Ureter (tissue), 1 donor: Measurements from ENCODE around the gene DSC1. TPM values are rescaled to one million over a fixed set of nuclear protein-coding genes. Genes with fewer than 3 reads are reported as not detected.
"Not testable (repeated sequence)": the region's sequence is repeated elsewhere in the genome, so short reads cannot be mapped to it uniquely, and the experiment has no call there.

ENCODE experiments used
- DNase-seq: peaks from one replicate; pipeline ENCODE4 v3.0.0-alpha.2; 2020; ENCODE audit warnings: low spot score
- total RNA-seq: library from RNA; stranded (reverse); gene quantifications from one replicate; pipeline ENCODE4 v1.2.4, GENCODE V29; 2023
- donor health status: DM: yes; HTN: yes; CAD: no.

DSC1 gene
- total RNA-seq, 1 donor from 2014 or later: not detected

DNA sequence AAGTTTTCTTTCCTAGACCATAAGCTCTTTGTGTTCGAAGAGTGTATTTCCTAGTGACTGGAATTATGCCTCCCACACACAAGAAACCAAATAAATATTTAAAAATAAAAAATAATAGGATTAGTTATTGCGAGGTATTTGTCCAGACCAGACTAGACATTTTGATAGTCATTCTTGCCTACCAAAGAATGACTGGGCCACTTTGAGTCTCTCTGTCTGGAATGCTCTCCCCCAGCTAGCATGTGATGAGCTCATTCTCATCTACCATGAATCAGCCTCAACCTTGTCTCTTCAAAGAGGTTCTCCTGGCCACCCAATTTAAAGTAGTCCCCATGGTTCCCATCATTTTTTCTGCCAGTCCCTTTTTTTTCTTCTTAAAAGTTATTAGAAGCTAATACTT is 13.9 kb upstream of the DSC1 start:
- DNase-seq: no peak

DNA sequence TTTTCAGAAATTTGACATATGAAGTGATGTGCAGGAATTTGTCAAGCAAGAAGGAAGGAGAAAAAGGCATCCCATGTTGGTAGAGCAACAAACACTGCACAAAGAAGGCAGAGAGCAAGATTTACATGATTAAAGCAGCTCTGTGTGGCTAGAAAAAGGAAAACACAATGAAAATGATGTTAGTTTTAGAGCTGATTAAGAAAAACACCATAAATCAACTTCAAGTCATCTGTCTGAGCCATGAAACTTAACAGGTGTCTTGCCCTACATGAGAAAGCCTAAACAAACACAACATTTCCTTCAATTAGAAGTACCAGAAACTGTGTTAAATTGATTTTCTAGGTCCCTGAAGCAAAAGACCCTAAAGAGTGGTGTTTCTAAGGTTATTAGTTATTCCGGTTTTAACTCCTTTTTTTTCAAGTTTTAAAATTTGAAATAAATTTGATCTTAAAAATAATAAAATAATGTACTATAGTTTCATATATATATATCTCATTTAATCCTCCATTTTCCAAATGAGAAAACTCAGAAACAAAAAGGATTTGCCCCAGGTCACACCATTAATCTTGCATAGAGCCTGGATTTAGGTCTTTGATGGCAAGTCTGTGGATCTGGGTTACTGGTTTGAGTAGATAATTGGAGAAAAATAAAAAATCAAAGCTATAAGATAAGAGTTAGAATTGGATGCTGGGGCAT is 8.6 kb upstream of the DSC1 start:
- DNase-seq: no peak

DNA sequence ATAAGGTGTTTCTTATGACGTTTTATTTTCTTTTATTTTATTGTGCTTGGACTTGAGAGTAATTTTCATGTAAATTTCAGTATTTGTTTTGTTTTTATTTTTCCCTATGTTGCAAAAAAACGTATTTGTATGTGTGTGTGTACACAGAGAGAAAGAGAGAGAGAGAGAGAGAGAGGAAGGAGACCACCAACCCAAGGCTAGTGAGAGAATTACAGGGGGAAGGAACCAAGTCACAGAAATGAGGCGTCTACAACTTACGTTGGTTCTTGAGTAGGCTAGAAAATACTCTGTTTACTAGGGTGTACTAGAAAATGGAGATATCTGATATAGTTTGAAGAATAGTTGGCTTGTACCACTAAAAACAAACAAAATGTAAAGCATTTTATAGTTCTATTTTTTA is 7.7 kb upstream of the DSC1 start:
- DNase-seq: no peak

DNA sequence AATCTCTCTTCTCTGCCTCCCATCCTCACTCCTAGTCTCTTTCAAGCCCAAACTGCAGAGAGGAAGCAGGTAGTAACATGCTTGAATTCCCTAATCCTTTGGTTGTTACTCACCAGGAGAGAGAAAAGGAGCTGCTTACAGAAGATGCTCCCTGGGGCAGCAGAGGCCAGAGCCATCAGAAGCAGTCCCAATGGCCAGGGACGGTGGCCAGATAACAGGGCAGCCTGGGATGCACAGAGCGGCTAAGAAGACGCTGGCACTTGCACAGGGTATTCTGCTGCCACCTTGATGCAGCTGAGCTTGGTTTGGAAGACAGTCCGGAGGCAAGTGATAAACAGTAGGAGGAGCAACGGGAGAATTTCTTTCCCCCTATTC is 250 bp downstream of the DSC1 start:
- no peak for DNase-seq

DNA sequence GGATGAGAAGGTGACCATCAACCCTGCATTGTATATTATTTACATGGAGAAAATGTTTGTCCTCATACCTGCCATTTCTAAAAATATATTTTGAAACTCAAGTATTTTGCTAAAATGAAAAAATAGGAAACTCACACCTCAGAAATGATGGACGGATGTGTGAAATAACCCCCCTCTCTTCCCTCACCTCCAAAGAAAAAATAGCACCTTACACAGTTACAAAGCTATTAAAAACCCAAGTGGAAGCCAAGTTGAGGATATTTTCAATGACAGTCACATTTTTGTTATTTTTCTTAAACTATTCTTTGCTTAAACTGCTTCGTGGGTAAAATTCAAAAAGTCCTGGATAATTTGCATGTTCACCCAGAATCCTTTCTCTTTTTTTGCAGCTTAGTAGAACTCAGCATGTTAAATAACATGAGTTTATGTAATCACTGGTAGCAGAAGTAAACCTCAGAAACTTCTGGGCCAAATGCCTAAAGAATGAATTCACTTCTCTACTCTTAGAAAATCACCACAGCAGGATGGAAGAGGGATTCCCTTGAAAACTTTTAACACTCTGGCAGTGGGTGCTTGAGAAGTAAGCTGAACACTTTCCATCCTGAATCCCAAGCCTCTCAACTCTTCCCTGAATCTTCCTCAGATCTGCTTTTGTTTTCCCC is 768 bp downstream of the DSC1 start:
- DNase-seq: no peak

DNA sequence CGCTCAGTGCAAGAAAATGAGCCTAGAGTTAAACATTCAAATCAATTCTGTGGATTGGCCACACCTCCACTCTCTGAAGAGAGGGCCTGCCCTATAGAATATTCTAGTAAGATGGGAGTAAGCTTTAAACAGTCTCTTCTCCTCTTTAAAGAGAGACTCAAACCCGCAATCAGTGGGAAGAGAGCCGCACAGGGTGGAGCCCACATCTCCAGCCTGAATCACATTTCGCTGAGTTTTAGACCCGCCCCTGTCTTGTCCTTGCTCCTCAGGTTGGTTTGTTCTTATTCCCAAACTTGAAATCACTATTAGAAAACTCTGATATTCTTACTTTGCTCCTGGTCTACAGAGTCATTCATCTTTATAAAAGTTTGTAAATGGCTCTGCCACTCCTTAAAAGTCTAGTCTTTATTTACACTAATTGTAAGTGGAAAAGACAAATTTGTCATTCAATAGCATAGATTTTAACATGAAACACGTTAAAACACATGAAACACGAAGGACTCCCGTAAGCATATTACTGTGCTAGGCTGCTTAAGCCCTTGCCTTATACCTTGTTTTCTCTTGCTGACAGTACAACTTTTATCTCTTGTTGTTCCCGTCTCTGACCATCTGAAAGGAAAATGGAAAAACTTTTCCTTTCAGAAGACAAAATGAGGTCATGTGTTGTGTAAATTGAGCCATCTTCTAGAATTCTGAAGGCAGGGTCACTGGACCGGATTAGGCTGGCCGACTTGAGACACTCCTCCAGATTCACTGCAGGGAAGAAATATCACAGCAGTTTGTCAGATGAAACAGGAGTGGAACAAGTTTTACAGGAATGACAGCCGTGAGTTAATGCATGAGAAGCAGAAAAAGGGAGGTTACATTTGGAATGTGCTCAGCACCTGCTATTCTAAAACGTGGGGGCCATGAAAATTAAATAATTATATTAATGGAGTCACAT is 5.6 kb downstream of the DSC1 start:
- DNase-seq: peak; percentile 44

DNA sequence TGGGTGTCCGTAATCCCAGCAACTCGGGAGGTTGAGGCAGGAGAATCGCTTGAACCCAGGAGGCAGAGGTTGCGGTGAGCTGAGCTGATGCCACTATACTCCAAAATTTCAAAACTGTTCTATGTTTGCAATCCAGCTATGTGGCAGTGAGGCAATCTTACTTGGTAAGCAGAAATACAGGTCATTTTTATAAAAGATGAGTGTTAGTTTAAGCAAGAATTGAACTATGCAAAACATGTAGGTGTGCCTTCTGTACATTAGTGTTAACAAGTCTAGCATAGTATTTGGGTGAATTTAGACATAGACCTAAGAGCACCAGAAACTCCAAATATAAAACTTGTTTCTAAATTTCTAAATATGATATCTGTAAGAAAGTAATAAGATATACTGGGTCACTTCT is 7.2 kb downstream of the DSC1 start:
- no peak for DNase-seq

DNA sequence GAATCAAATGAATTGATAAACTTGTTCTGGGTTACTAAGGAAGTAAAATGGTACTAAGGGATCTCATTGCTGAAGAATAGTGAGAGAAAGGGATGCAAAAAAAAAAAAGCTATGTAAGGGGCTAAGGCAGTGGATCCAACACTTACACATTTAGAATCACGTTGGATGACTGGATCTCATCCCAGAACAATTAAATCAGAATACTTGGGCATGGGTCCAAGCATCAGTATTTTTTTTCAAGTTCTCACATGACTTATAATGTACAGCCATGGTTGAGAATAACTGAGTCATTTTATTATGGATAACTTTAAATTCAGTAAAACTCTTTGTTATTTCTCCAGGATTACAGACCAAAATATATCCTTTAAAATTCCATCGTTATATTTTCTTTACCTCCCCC is 8.5 kb downstream of the DSC1 start:
- no peak for DNase-seq

DNA sequence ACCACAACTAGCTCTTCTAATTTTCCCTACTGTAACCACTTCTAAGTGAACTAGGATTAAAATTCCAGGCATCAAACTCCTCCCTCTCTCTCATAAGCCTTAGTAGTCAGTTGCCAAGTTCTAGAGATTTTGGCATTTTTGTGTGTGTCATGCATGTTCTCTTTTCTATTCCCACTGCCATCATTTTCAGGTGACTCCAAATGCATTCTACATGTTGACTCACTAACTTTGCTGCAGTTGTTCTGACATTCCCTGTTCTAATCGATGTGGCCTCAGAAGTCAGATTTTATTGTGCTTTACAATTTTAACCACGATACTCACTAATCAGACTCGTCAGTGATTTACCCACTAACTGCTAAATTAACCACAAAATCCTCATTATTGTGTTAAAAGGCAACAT is 13.3 kb downstream of the DSC1 start:
- DNase-seq: no peak

DNA sequence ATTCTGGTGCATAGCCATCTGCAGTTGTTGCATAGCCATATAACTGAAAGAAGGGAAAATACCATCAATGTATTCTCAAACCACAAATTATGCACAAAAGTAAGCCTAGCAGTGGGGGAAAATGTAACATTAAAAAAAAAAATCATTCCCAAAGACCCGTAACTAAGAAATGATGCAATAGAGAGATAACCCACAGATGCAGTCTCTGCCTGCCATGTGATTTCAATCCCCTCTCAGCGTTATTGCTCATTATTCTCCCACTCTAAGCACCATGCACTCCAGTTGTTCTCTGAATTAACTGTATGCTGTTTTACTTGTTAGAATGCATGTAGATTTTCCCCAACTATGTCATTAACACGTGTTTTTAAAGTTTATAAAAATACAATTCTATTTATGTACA is 14.1 kb downstream of the DSC1 start:
- DNase-seq: no peak

DNA sequence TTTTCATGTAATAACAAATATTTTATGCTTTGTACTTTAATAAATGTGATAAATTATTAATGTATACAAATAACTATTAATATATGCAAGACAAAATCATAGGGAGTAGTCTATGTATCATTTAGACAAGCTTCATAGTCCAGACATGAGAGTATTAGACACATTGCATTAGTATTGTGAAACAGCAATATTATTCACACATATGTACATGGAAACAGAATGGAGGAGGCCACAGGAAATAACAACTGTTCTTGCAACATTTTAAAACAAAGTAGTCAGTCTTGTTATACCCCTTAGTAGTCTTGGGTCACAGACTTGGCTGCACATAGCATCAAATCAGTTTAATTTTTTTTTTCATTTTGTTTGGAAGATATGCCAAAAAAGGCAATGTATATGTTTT is 15.8 kb downstream of the DSC1 start:
- no peak for DNase-seq

DNA sequence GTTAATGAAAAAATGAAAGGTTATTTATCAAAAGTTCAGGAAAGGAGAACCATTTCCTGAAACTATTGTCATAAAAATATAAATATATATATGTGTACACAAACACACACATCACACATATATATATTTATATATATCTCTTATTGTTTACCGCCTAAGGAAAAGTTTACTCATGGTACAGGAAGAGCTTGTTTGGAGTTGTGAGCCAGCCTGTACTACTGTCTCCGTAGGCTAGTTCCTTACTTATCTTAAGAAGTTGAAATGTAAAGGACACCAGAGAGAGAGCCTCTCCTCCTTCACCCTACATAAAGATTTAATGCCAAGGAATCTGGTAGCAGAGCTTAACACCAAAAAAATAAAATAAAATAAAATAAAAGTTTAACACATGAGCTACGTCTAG is 19.6 kb downstream of the DSC1 start:
- no peak for DNase-seq

DNA sequence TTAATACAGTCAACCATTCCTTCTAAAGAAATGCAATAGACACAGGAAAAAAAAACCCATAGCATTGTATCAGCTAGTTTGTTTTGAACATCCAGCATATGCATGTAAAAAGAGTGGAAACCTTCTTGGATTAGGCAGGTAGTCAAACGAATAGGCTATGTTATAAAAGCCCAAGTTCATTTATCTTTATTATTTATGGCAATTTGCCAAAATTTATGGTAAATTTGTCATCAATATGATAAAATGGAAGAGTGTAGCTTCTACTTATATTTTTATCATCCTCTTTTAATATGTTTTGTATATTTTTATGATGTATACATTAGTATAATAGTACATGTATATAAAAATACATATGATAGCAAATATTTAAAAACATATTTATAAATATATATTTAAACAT is 23.9 kb downstream of the DSC1 start:
- DNase-seq: no peak

DNA sequence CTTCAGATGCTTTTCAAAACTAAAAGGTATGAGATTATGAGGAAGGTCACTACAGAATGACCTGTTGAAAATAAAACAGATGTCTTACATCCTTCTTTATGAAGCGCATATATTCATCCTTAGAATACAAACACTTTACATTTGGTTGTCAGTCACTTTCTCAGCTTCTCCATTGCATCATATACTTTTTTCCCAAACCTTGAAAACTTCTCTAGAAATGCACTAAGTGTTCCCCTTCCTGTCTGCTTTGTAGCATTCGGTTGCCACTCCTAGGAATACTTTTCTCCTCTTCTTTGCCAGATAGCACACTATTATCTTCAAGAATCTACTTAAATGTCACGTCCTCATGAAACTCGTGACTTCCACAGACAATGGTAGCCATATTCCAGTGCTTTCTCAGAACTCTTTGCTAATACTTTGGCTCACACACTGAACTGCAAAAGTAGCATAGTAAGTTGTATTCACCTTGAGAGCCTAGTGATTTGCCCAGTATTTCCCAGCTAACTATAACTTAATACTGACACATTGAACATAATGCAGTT is 27.6 kb downstream of the DSC1 start:
- DNase-seq: no peak

DNA sequence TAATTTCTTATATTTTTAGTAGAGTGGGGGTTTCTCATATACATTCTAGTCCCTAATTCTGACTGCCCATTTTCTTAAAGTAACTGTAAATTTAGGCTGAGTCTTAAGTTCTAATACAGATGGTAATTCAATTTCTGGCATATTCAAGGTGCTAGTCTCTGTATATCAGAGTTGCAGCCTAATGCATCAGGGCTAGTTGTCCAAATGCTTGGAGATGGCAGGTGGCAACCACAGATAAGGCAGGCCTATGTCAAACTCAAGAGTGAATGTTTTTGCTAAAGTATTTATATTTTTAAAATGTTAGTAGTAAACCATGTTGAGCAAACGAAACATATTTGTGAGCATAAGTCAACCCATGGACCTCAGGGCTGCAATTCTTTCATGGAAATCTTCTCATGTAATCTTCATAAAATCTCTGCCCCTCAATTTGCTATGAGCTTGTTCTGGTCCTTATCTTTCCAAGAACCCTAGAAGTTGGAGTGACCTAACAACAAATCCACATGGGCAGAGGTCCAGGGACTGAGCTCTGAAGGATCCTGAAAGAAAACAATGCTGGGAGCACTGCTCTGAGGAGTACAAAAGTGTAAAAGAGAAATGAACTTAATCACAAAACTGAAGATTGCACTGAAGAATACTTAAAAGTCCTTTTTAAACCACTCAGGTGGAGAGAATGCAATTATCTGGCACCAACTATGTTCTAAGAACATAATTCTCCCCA is 33.1 kb downstream of the DSC1 start:
- DNase-seq: no peak

DNA sequence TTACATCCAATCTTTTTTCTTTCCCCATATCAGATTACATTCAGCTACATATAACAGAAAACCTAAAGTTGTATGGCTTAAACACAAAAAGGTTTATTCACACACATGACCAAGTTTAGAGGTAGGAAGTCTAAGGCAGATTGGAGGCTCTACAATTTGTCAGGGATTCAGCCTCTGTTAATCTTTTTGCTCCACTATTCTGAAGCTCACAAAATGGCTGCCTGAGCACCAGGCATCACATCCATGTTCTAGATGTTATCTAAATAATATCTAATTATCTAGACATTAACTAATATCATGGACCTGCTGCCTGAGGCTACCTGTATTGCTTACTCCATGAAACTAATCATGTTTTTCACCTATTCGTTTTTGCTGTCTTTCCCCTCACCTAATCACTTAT is 36.8 kb downstream of the DSC1 start:
- no peak for DNase-seq

DNA sequence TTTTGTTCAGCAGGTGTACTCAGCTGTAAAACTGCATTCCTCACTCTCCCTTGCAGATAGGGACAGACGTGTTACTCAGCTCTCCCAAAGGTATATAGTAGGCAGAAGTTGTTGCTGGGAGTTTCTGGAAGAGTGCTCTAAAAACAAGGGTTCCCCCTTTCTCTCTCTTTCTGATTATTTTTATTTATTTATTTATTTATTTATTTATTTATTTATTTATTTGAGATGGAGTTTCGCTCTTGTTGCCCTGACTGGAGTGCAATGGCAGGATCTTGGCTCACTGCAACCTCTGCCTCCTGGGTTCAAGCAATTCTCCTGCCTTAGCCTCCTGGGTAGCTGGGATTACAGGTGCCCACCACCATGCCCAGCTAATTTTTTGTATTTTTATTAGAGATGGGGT is 39.5 kb downstream of the DSC1 start:
- DNase-seq: not testable (repeated sequence)

DNA sequence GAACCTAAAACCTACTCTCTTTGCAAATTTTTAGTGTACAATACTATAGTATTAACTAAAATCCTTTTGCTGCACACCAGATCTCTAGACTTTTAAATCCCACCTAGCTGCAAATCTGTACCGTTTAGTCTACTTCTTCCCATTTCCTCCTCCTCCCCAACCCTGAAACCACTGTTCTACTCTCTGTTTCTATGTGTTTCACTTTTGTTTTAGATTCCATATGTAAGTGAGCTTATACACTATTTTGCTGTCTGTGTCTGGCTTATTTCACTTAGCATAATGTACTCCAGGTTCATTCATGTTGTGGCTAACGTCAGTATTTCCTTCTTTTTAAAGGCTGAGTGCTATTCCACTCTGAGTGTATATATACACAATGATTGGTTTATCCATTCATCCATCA is 42.1 kb downstream of the DSC1 start:
- no peak for DNase-seq

DNA sequence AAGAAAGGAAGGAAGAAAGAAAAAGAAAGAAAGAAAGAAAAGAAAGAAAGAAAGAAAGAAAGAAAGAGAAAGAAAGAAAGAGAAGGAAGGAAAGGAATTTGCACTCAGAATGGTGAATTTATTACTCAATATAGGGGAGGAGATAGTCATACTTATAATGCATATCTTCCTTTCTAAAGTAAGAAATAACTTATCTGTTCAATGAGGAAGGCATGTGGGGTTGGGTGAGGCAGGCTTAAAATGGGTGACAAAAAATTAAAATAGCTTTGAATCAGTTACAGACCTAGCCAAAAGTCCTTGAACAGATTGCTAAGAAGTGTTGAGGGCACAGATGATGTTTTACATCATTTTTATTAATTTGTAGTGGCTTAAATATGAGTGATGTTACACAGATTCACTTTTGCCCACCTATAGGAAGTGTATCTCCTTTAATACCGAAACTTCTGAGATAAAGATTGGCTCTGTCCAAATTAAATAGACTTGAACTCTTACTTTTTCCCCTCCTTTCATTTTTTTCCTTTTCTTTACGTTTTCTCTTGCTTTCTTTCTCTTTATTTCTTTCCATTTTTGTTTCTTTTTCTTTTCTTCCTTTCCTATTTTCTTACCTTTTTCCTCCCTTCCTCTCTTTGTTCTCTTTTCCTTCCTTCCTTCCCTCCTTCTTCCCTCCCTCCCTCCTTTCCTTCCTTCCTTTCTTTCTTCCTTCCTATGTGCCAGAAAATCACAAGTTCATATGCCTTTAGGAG is 45.6 kb downstream of the DSC1 start:
- no peak for DNase-seq

DNA sequence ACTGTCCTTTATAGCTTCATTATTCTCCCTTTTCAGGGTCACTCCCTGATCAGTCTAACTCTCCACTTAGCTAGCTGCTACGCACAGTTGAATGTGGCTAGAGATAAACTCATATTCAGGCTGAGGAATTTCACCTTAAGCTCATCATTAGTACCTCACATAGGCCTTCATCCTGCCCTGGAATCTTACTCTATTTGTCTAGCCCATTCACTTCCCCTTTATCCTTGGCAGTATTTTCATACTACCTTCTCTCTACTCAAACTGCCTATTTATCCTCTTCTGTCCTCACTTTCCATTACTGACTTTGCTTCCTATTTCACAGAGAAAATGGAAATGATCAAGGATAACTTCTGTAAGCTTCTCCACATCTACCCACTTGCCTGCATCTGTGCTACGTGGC is 49.9 kb downstream of the DSC1 start:
- no peak for DNase-seq

DNA sequence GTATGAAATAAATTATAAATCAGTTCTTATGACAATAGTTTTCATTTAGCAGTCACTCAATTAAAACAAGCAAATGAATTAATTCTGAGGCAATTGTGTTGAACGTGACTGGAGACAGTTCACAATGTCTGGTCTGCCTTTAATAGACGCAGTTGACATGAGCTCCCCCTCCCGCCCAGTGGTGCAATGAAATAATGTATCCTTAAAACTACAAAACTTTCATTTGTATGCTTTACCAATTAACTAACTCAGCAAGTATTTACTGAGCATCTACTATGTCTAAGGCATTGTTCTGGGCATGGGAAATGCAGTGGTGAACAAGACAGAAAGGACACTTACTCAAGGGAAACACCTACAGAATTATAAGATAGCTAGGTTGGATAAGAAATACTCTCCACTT is 56.9 kb downstream of the DSC1 start:
- no peak for DNase-seq
